GM18517 (cell line): ENCODE results near the gene SPEM2.
"Not testable (repeated sequence)": the region's sequence is repeated elsewhere in the genome, so short reads cannot be mapped to it uniquely, and the experiment has no call there.

Source experiments
- ATAC-seq: cut with Tn5 transposase; IDR thresholded peaks from one replicate; pipeline ENCODE4 v1.9.1; 2021; ENCODE audit warnings: mild to moderate bottlenecking, moderate library complexity; ENCODE audit not compliant: unreplicated experiment

The SPEM2 gene

GRCh38 chr17:7468804-7469389 is 43.5 kb downstream of the SPEM2 start:
- no peak for ATAC-seq

DNA sequence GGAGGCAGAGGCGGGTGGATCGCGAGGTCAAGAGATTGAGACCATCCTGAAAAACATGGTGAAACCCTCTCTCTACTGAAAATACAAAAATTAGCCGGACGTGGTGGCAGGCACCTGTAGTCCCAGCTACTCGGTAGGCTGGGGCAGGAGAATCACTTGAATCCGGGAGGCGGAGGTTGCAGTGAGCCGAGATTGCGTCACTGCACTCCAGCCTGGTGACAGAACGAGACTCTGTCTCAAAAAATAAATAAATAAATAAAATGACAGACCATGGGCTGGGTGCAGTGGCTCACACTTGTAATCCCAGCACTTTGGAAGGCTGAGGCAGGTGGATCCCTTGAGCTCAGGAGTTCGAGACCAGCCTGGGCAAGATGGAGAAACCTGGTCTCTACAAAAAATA is 44.4 kb downstream of the SPEM2 start:
- ATAC-seq, result not testable (repeated sequence)

- not testable (repeated sequence) for ATAC-seq
Observed at GRCh38 chr17:7470457-7470973, 45.1 kb downstream of the SPEM2 start.

- no peak for ATAC-seq
Observed at GRCh38 chr17:7471729-7472128, 46.3 kb downstream of the SPEM2 start.

DNA sequence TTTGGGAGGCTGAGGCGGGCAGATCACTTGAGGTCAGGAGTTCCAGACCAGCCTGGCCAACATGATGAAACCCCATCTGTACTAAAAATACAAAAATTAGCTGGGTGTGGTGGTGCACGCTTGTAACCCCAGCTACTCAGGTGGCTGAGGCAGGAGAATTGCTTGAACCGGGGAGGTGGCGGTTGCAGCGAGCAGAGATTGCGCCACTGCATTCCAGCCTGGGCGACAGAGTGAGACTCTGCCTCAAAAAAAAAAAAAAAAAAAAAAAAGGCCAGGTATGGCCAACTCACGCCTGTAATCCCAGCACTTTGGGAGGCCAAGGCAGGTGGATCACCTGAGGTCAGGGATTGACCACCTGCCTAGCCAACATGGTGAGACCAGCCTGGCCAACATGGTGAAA is 49.4 kb downstream of the SPEM2 start:
- ATAC-seq, result not testable (repeated sequence)

GRCh38 chr17:7475764-7476422 is 50.5 kb downstream of the SPEM2 start:
- ATAC-seq, result no peak

- no peak for ATAC-seq
Observed at GRCh38 chr17:7476494-7476893, 51.1 kb downstream of the SPEM2 start.

- no peak for ATAC-seq
Observed at GRCh38 chr17:7476951-7477350, 51.5 kb downstream of the SPEM2 start.
